GM23338 (cell line): ENCODE results near the gene SEZ6. TPM values are rescaled to one million over a fixed set of nuclear protein-coding genes. Genes with fewer than 3 reads are reported as not detected.

Experiments
- ATAC-seq: fragments of 200-7000 bp; cut with Tn5 transposase; 3 replicates; pipeline ENCODE4 v1.9.1; 2020
- DNase-seq: peaks from one replicate; pipeline ENCODE4 v3.0.0-alpha.2; 2015; ENCODE audit warnings: low spot score
- H2AFZ ChIP-seq: fragments of 200-600 bp; sonication (generic); 2 replicates; pipeline ENCODE4 v1.8.0; 2016; ENCODE audit warnings: antibody characterized with exemption, mild to moderate bottlenecking, moderate library complexity
- H3F3A ChIP-seq: fragments of 200-600 bp; sonication (generic); replicated peaks from 2 replicates; pipeline ENCODE4 v1.8.0; 2017; ENCODE audit warnings: antibody characterized with exemption, mixed run types, low read depth
- H3K27ac ChIP-seq: fragments of 200-600 bp; sonication (generic); 2 replicates; pipeline ENCODE4 v1.6.1; 2016; ENCODE audit warnings: low read depth
- H3K27me3 ChIP-seq: fragments of 200-600 bp; sonication (generic); 2 replicates; pipeline ENCODE4 v1.8.0; 2016; ENCODE audit warnings: mild to moderate bottlenecking, mixed run types, moderate library complexity; ENCODE audit not compliant: insufficient read depth
- H3K36me3 ChIP-seq: fragments of 200-600 bp; sonication (generic); 2 replicates; pipeline ENCODE4 v1.8.0; 2016; ENCODE audit warnings: mild to moderate bottlenecking; ENCODE audit not compliant: insufficient read depth
- H3K4me1 ChIP-seq: fragments of 200-600 bp; sonication (generic); 2 replicates; pipeline ENCODE4 v1.8.0; 2016; ENCODE audit warnings: mild to moderate bottlenecking, moderate library complexity; ENCODE audit not compliant: insufficient read depth
- H3K4me2 ChIP-seq: fragments of 200-600 bp; sonication (generic); 2 replicates; pipeline ENCODE4 v1.7.1; 2017; ENCODE audit warnings: mixed run types
- H3K4me3 ChIP-seq: fragments of 200-600 bp; sonication (generic); 2 replicates; pipeline ENCODE4 v1.6.1; 2016; ENCODE audit warnings: mixed run types
- H3K79me2 ChIP-seq: fragments of 200-600 bp; sonication (generic); replicated peaks from 2 replicates; pipeline ENCODE4 v1.8.0; 2017; ENCODE audit warnings: mild to moderate bottlenecking; ENCODE audit not compliant: insufficient read depth
- H3K9me2 ChIP-seq: fragments of 200-600 bp; sonication (generic); 2 replicates; pipeline ENCODE4 v1.8.0; 2017; ENCODE audit not compliant: insufficient read depth
- H4K20me1 ChIP-seq: fragments of 200-600 bp; sonication (generic); replicated peaks from 2 replicates; pipeline ENCODE4 v1.8.0; 2017; ENCODE audit warnings: mild to moderate bottlenecking; ENCODE audit not compliant: insufficient read depth
- H3K27ac Mint-ChIP-seq: 2 replicates; pipeline ENCODE4 v1.8.0; 2020; ENCODE audit warnings: inconsistent platforms, mild to moderate bottlenecking, moderate library complexity, mixed read lengths
- H3K27me3 Mint-ChIP-seq: 3 replicates; pipeline ENCODE4 v1.8.0; 2022; ENCODE audit warnings: low read depth, mild to moderate bottlenecking, moderate library complexity, mixed read lengths, inconsistent platforms; ENCODE audit not compliant: insufficient read depth, poor library complexity
- H3K36me3 Mint-ChIP-seq: 3 replicates; pipeline ENCODE4 v1.8.0; 2021; ENCODE audit warnings: low read depth, mild to moderate bottlenecking, inconsistent platforms, moderate library complexity, mixed read lengths
- H3K4me1 Mint-ChIP-seq: 3 replicates; pipeline ENCODE4 v1.8.0; 2020; ENCODE audit warnings: mild to moderate bottlenecking, inconsistent platforms, mixed read lengths
- H3K4me3 Mint-ChIP-seq: 3 replicates; pipeline ENCODE4 v1.8.0; 2021; ENCODE audit warnings: moderate library complexity, mild to moderate bottlenecking, inconsistent platforms, mixed read lengths
- H3K9me3 Mint-ChIP-seq: 3 replicates; pipeline ENCODE4 v1.8.0; 2020; ENCODE audit warnings: moderate library complexity, mild to moderate bottlenecking, inconsistent platforms, mixed read lengths
- CREB1 ChIP-seq: fragments of 250-450 bp; sonication (Bioruptor Pico); IDR thresholded peaks from 2 replicates; pipeline ENCODE4 v1.5.0; 2020; ENCODE audit warnings: low read depth, mild to moderate bottlenecking, moderate library complexity
- ETS1 ChIP-seq: IDR thresholded peaks from 2 replicates; pipeline ENCODE4 v1.6.1; 2016; ENCODE audit warnings: antibody characterized with exemption
- EZH2phosphoT487 ChIP-seq: fragments of 200-600 bp; sonication (generic); IDR thresholded peaks from one replicate; pipeline ENCODE4 v1.8.1; 2018; ENCODE audit warnings: antibody characterized with exemption; ENCODE audit not compliant: unreplicated experiment
- REST ChIP-seq: IDR thresholded peaks from one replicate; pipeline ENCODE4 v1.6.1; 2018; ENCODE audit warnings: antibody characterized with exemption; ENCODE audit not compliant: unreplicated experiment
- long read RNA-seq: library from polyadenylated mRNA; unstranded; transcript quantifications from one replicate; pipeline ENCODE4 v2.0.0, GENCODE V29; 2020; ENCODE audit not compliant: unreplicated experiment
- polyA plus RNA-seq: library from polyadenylated mRNA; unstranded; fragments of >200 nt; fragmentation: Nextera tagmentation; extraction: Ambion mirVana; gene quantifications from 2 replicates; pipeline ENCODE4 v1.2.1, GENCODE V29; 2016
- total RNA-seq: library from RNA; depleted of rRNA; stranded (reverse); fragments of >200 nt; shearing (Covaris generic); gene quantifications from 2 replicates; pipeline ENCODE4 v1.2.3, GENCODE V29; 2014; rRNA removed

SEZ6 gene
- total RNA-seq (3.1 and 6.5 TPM in 2 replicates), polyA plus RNA-seq (1.0 TPM in 2 replicates)
- long read RNA-seq: 0 reads

- Mint-ChIP-seq H3K4me3 (peak within 1 kb of the TSS; percentile 73), H3K9me3 (no peaks in the 10 kb centered on the region; the same call in 2 of the 3 replicates), H3K27me3 (peaks cover 43% of the 10 kb centered on the region), H3K4me1 (peaks cover 72% of the 10 kb centered on the region), H3K27ac (no peak within 1 kb of the TSS), H3K36me3 (no peaks in the 10 kb centered on the region)
- Histone ChIP-seq H3K27me3 (peaks cover 49% of the 10 kb centered on the region), H3K9me2 (no peaks in the 10 kb centered on the region), H3K36me3 (no peaks in the 10 kb centered on the region), H3K4me1 (peaks cover 84% of the 10 kb centered on the region), H3K27ac (no peak within 1 kb of the TSS), H3K4me3 (peak within 1 kb of the TSS; percentile 57), H2AFZ (peak within 1 kb of the TSS; percentile 93), H3F3A (no peaks in the 10 kb centered on the region), H3K79me2 (no peaks in the 10 kb centered on the region), H3K4me2 (peak within 1 kb of the TSS; percentile 91), H4K20me1 (no peaks in the 10 kb centered on the region)
- ATAC-seq: peak; percentile 75
- TF ChIP-seq CREB1 (peak; percentile 70), REST (peak; percentile 86), EZH2phosphoT487 (no peak)
- peak; percentile 95 for DNase-seq
Observed at GRCh38 chr17:29005936-29006511, at the start of gene SEZ6. Gene SEZ6, minus strand, starts transcription at chr17:29006033. Its CDS starts 164 bp downstream, at chr17:29005869.

GRCh38 chr17:29054835-29055234, 49.0 kb upstream of the SEZ6 start:
- Histone ChIP-seq H3K36me3 (no peaks in the 10 kb centered on the region), H3K79me2 (no peaks in the 10 kb centered on the region), H3K4me3 (no peak overlapping the region), H3K27ac (no peak overlapping the region), H3K9me2 (peaks cover 5% of the 10 kb centered on the region; the same call in 1 of the 2 replicates), H3K4me2 (no peak overlapping the region), H3K27me3 (no peaks in the 10 kb centered on the region), H2AFZ (no peak overlapping the region), H4K20me1 (no peaks in the 10 kb centered on the region), H3F3A (no peaks in the 10 kb centered on the region), H3K4me1 (peaks cover 8% of the 10 kb centered on the region)
- peaks cover 6% of the 10 kb centered on the region for H3K27me3 Mint-ChIP-seq
- H3K4me3 Mint-ChIP-seq: no peak overlapping the region
- H3K36me3 Mint-ChIP-seq: peaks cover 8% of the 10 kb centered on the region
- no peak for ATAC-seq
- no peak for TF ChIP-seq ETS1
- no peak for TF ChIP-seq CREB1
- DNase-seq: no peak
- peaks cover 16% of the 10 kb centered on the region for H3K4me1 Mint-ChIP-seq
- no peak overlapping the region for H3K27ac Mint-ChIP-seq
- H3K9me3 Mint-ChIP-seq: no peaks in the 10 kb centered on the region; the same call in 2 of the 3 replicates
